WTC11 (cell line): Measurements from ENCODE around the gene BLNK. TPM values are rescaled to one million over a fixed set of nuclear protein-coding genes. Genes with fewer than 3 reads are reported as not detected.

Source experiments
- ATAC-seq: fragments of 200-7000 bp; cut with Tn5 transposase; 2 replicates; pipeline ENCODE4 v1.10.0; 2021; ENCODE audit warnings: mild to moderate bottlenecking, moderate library complexity
- CTCF ChIA-PET: fragments of 300-600 bp; sonication (Branson Sonifier 250); formaldehyde crosslinking; loops from one replicate; lab custom pipeline; 2021; ENCODE audit warnings: antibody characterized with exemption; lab: Charles Lee
- POLR2A ChIA-PET: fragments of 350-600 bp; sonication (Branson Sonifier 250); formaldehyde crosslinking; loops from one replicate; lab custom pipeline; 2021; ENCODE audit warnings: antibody characterized with exemption; lab: Charles Lee
- DNase-seq: peaks from one replicate; pipeline ENCODE4 v3.0.0; 2021; ENCODE audit warnings: low spot score
- H3K27ac Mint-ChIP-seq: 2 replicates; pipeline ENCODE4 v1.8.0; 2021; ENCODE audit warnings: mixed read lengths
- H3K27me3 Mint-ChIP-seq: 2 replicates; pipeline ENCODE4 v1.8.0; 2021; ENCODE audit warnings: low read depth, mild to moderate bottlenecking, moderate library complexity, mixed read lengths
- H3K36me3 Mint-ChIP-seq: 2 replicates; pipeline ENCODE4 v1.8.0; 2021; ENCODE audit warnings: mixed read lengths
- H3K4me1 Mint-ChIP-seq: 2 replicates; pipeline ENCODE4 v1.8.0; 2022; ENCODE audit warnings: mixed read lengths
- H3K4me3 Mint-ChIP-seq: 2 replicates; pipeline ENCODE4 v1.8.0; 2021; ENCODE audit warnings: mild to moderate bottlenecking, moderate library complexity, mixed read lengths
- H3K9me3 Mint-ChIP-seq: 2 replicates; pipeline ENCODE4 v1.8.0; 2021; ENCODE audit warnings: mixed read lengths
- CREB1 ChIP-seq: sonication (generic); formaldehyde crosslinking; IDR thresholded peaks from 2 replicates; pipeline ENCODE4 v1.8.0; 2023; ENCODE audit warnings: mild to moderate bottlenecking, missing genetic modification reagents
- ETV6 ChIP-seq: sonication (generic); formaldehyde crosslinking; IDR thresholded peaks from 2 replicates; pipeline ENCODE4 v1.8.1; 2022; ENCODE audit warnings: mild to moderate bottlenecking, missing genetic modification reagents
- FOXJ3 ChIP-seq: sonication (generic); formaldehyde crosslinking; IDR thresholded peaks from 2 replicates; pipeline ENCODE4 v1.9.0; 2021; ENCODE audit warnings: missing genetic modification reagents, mild to moderate bottlenecking, borderline replicate concordance
- FOXP1 ChIP-seq: sonication (generic); formaldehyde crosslinking; IDR thresholded peaks from 2 replicates; pipeline ENCODE4 v1.8.0; 2022; ENCODE audit warnings: missing genetic modification reagents, mild to moderate bottlenecking, moderate library complexity, borderline replicate concordance
- GTF2I ChIP-seq: fragments of 250-450 bp; sonication (Bioruptor Pico); conservative IDR thresholded peaks from 2 replicates; pipeline ENCODE4 v1.4.0; 2021; ENCODE audit warnings: mild to moderate bottlenecking
- MXD4 ChIP-seq: fragments of 250-450 bp; sonication (Bioruptor Pico); IDR thresholded peaks from 2 replicates; pipeline ENCODE4 v1.8.0; 2021; ENCODE audit warnings: mild to moderate bottlenecking, moderate library complexity, borderline replicate concordance
- NFE2L1 ChIP-seq: sonication (generic); formaldehyde crosslinking; IDR thresholded peaks from 2 replicates; pipeline ENCODE4 v1.8.1; 2023; ENCODE audit warnings: missing genetic modification reagents
- SMAD3 ChIP-seq: sonication (generic); formaldehyde crosslinking; IDR thresholded peaks from 2 replicates; pipeline ENCODE4 v1.8.0; 2022; ENCODE audit warnings: missing genetic modification reagents, mild to moderate bottlenecking, borderline replicate concordance
- SMAD4 ChIP-seq: sonication (generic); formaldehyde crosslinking; IDR thresholded peaks from 2 replicates; pipeline ENCODE4 v1.8.0; 2022; ENCODE audit warnings: mild to moderate bottlenecking, missing genetic modification reagents
- ZNF121 ChIP-seq: sonication (generic); formaldehyde crosslinking; IDR thresholded peaks from 2 replicates; pipeline ENCODE4 v1.8.0; 2023; ENCODE audit warnings: missing genetic modification reagents
- ZNF396 ChIP-seq: fragments of 250-450 bp; sonication (Bioruptor Pico); IDR thresholded peaks from 2 replicates; pipeline ENCODE4 v1.8.0; 2021; ENCODE audit warnings: mild to moderate bottlenecking, moderate library complexity, borderline replicate concordance
- total RNA-seq: library from RNA; stranded (reverse); gene quantifications from 3 replicates; pipeline ENCODE4 v1.2.3, GENCODE V29; 2021
- TF ChIP-seq, protein P1 (sequence below): sonication (generic); formaldehyde crosslinking; IDR thresholded peaks from 2 replicates; pipeline ENCODE4 v1.8.0; 2023; ENCODE audit warnings: missing genetic modification reagents
- TF ChIP-seq, protein P2 (sequence below): sonication (generic); formaldehyde crosslinking; IDR thresholded peaks from 2 replicates; pipeline ENCODE4 v1.8.1; 2022; ENCODE audit warnings: low read depth, mild to moderate bottlenecking, moderate library complexity, missing genetic modification reagents, borderline replicate concordance
- TF ChIP-seq, protein P3 (sequence below): fragments of 250-450 bp; sonication (Bioruptor Pico); IDR thresholded peaks from 2 replicates; pipeline ENCODE4 v1.9.0; 2021; ENCODE audit warnings: mild to moderate bottlenecking
- TF ChIP-seq, protein P4 (sequence below): sonication (generic); formaldehyde crosslinking; IDR thresholded peaks from 2 replicates; pipeline ENCODE4 v1.8.1; 2023; ENCODE audit warnings: mild to moderate bottlenecking, moderate library complexity, missing genetic modification reagents
- TF ChIP-seq, protein P5 (sequence below): sonication (generic); formaldehyde crosslinking; IDR thresholded peaks from 2 replicates; pipeline ENCODE4 v1.8.0; 2023; ENCODE audit warnings: mild to moderate bottlenecking, missing genetic modification reagents
- TF ChIP-seq, protein P6 (sequence below): sonication (generic); formaldehyde crosslinking; conservative IDR thresholded peaks from 2 replicates; pipeline ENCODE4 v1.8.1; 2023; ENCODE audit warnings: mild to moderate bottlenecking, low read depth, missing genetic modification reagents, moderate library complexity
- TF ChIP-seq, protein P7 (sequence below): sonication (generic); formaldehyde crosslinking; IDR thresholded peaks from 2 replicates; pipeline ENCODE4 v1.8.0; 2022; ENCODE audit warnings: missing genetic modification reagents
- TF ChIP-seq, protein P8 (sequence below): fragments of 250-450 bp; sonication (Bioruptor Pico); IDR thresholded peaks from 2 replicates; pipeline ENCODE4 v2.1.2; 2022; ENCODE audit warnings: mild to moderate bottlenecking, moderate library complexity
- TF ChIP-seq, protein P9 (sequence below): sonication (generic); formaldehyde crosslinking; IDR thresholded peaks from 2 replicates; pipeline ENCODE4 v1.8.1; 2022; ENCODE audit warnings: low read depth, missing genetic modification reagents, borderline replicate concordance

The BLNK gene
- total RNA-seq, 1 experiment from 2014 or later, result not detected

DNA sequence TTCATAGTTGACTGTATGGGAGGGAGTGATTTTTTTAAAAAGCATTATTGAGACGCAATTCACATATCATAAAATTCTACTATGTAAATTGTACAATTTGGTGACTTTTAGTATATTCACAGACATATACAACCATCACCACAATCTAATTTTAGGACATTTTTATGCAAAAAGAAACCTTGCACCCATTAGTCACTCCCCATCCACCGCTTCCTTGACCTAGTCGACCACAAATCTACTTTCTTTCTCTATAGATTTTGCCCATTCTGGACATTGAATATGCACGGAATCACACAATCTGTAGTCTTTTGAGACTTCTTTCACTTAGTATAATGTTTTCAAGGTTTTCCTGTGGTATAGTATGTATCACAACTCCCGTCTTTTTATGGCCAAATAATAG is 54.6 kb downstream of the BLNK start:
- ChIA-PET POLR2A (no interaction called here), CTCF (no interaction called here)
- Mint-ChIP-seq H3K9me3 (no peaks in the 10 kb centered on the region), H3K4me1 (peaks cover 15% of the 10 kb centered on the region), H3K4me3 (no peak overlapping the region), H3K36me3 (no peaks in the 10 kb centered on the region), H3K27ac (no peak overlapping the region), H3K27me3 (no peaks in the 10 kb centered on the region)
- DNase-seq (no peak), ATAC-seq (no peak)
- TF ChIP-seq, protein P1, sequence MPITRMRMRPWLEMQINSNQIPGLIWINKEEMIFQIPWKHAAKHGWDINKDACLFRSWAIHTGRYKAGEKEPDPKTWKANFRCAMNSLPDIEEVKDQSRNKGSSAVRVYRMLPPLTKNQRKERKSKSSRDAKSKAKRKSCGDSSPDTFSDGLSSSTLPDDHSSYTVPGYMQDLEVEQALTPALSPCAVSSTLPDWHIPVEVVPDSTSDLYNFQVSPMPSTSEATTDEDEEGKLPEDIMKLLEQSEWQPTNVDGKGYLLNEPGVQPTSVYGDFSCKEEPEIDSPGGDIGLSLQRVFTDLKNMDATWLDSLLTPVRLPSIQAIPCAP, result no peak
- TF ChIP-seq ZNF396 (CRISPR knock-in tag) (no peak), ETV6 (CRISPR knock-in tag) (no peak), NFE2L1 (no peak), SMAD3 (CRISPR knock-in tag) (no peak), CREB1 (CRISPR knock-in tag) (no peak), MXD4 (CRISPR knock-in tag) (no peak), GTF2I (no peak), SMAD4 (CRISPR knock-in tag) (no peak), FOXJ3 (CRISPR knock-in tag) (no peak), ZNF121 (CRISPR knock-in tag) (no peak), FOXP1 (CRISPR knock-in tag) (no peak)
- TF ChIP-seq, protein P2, sequence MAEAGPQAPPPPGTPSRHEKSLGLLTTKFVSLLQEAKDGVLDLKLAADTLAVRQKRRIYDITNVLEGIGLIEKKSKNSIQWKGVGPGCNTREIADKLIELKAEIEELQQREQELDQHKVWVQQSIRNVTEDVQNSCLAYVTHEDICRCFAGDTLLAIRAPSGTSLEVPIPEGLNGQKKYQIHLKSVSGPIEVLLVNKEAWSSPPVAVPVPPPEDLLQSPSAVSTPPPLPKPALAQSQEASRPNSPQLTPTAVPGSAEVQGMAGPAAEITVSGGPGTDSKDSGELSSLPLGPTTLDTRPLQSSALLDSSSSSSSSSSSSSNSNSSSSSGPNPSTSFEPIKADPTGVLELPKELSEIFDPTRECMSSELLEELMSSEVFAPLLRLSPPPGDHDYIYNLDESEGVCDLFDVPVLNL (CRISPR knock-in tag), result no peak
- TF ChIP-seq, protein P3, sequence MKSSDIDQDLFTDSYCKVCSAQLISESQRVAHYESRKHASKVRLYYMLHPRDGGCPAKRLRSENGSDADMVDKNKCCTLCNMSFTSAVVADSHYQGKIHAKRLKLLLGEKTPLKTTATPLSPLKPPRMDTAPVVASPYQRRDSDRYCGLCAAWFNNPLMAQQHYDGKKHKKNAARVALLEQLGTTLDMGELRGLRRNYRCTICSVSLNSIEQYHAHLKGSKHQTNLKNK (CRISPR knock-in tag), result no peak
- TF ChIP-seq, protein P4, sequence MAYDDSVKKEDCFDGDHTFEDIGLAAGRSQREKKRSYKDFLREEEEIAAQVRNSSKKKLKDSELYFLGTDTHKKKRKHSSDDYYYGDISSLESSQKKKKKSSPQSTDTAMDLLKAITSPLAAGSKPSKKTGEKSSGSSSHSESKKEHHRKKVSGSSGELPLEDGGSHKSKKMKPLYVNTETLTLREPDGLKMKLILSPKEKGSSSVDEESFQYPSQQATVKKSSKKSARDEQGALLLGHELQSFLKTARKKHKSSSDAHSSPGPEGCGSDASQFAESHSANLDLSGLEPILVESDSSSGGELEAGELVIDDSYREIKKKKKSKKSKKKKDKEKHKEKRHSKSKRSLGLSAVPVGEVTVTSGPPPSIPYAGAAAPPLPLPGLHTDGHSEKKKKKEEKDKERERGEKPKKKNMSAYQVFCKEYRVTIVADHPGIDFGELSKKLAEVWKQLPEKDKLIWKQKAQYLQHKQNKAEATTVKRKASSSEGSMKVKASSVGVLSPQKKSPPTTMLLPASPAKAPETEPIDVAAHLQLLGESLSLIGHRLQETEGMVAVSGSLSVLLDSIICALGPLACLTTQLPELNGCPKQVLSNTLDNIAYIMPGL (CRISPR knock-in tag), result no peak
- TF ChIP-seq, protein P5, sequence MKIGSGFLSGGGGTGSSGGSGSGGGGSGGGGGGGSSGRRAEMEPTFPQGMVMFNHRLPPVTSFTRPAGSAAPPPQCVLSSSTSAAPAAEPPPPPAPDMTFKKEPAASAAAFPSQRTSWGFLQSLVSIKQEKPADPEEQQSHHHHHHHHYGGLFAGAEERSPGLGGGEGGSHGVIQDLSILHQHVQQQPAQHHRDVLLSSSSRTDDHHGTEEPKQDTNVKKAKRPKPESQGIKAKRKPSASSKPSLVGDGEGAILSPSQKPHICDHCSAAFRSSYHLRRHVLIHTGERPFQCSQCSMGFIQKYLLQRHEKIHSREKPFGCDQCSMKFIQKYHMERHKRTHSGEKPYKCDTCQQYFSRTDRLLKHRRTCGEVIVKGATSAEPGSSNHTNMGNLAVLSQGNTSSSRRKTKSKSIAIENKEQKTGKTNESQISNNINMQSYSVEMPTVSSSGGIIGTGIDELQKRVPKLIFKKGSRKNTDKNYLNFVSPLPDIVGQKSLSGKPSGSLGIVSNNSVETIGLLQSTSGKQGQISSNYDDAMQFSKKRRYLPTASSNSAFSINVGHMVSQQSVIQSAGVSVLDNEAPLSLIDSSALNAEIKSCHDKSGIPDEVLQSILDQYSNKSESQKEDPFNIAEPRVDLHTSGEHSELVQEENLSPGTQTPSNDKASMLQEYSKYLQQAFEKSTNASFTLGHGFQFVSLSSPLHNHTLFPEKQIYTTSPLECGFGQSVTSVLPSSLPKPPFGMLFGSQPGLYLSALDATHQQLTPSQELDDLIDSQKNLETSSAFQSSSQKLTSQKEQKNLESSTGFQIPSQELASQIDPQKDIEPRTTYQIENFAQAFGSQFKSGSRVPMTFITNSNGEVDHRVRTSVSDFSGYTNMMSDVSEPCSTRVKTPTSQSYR (CRISPR knock-in tag), result no peak
- TF ChIP-seq, protein P6, sequence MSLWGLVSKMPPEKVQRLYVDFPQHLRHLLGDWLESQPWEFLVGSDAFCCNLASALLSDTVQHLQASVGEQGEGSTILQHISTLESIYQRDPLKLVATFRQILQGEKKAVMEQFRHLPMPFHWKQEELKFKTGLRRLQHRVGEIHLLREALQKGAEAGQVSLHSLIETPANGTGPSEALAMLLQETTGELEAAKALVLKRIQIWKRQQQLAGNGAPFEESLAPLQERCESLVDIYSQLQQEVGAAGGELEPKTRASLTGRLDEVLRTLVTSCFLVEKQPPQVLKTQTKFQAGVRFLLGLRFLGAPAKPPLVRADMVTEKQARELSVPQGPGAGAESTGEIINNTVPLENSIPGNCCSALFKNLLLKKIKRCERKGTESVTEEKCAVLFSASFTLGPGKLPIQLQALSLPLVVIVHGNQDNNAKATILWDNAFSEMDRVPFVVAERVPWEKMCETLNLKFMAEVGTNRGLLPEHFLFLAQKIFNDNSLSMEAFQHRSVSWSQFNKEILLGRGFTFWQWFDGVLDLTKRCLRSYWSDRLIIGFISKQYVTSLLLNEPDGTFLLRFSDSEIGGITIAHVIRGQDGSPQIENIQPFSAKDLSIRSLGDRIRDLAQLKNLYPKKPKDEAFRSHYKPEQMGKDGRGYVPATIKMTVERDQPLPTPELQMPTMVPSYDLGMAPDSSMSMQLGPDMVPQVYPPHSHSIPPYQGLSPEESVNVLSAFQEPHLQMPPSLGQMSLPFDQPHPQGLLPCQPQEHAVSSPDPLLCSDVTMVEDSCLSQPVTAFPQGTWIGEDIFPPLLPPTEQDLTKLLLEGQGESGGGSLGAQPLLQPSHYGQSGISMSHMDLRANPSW (CRISPR knock-in tag), result no peak
- TF ChIP-seq, protein P7, sequence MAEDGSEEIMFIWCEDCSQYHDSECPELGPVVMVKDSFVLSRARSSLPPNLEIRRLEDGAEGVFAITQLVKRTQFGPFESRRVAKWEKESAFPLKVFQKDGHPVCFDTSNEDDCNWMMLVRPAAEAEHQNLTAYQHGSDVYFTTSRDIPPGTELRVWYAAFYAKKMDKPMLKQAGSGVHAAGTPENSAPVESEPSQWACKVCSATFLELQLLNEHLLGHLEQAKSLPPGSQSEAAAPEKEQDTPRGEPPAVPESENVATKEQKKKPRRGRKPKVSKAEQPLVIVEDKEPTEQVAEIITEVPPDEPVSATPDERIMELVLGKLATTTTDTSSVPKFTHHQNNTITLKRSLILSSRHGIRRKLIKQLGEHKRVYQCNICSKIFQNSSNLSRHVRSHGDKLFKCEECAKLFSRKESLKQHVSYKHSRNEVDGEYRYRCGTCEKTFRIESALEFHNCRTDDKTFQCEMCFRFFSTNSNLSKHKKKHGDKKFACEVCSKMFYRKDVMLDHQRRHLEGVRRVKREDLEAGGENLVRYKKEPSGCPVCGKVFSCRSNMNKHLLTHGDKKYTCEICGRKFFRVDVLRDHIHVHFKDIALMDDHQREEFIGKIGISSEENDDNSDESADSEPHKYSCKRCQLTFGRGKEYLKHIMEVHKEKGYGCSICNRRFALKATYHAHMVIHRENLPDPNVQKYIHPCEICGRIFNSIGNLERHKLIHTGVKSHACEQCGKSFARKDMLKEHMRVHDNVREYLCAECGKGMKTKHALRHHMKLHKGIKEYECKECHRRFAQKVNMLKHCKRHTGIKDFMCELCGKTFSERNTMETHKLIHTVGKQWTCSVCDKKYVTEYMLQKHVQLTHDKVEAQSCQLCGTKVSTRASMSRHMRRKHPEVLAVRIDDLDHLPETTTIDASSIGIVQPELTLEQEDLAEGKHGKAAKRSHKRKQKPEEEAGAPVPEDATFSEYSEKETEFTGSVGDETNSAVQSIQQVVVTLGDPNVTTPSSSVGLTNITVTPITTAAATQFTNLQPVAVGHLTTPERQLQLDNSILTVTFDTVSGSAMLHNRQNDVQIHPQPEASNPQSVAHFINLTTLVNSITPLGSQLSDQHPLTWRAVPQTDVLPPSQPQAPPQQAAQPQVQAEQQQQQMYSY, result no peak
- TF ChIP-seq, protein P8, sequence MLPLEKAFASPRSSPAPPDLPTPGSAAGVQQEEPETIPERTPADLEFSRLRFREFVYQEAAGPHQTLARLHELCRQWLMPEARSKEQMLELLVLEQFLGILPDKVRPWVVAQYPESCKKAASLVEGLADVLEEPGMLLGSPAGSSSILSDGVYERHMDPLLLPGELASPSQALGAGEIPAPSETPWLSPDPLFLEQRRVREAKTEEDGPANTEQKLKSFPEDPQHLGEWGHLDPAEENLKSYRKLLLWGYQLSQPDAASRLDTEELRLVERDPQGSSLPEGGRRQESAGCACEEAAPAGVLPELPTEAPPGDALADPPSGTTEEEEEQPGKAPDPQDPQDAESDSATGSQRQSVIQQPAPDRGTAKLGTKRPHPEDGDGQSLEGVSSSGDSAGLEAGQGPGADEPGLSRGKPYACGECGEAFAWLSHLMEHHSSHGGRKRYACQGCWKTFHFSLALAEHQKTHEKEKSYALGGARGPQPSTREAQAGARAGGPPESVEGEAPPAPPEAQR, result no peak
- TF ChIP-seq, protein P9, sequence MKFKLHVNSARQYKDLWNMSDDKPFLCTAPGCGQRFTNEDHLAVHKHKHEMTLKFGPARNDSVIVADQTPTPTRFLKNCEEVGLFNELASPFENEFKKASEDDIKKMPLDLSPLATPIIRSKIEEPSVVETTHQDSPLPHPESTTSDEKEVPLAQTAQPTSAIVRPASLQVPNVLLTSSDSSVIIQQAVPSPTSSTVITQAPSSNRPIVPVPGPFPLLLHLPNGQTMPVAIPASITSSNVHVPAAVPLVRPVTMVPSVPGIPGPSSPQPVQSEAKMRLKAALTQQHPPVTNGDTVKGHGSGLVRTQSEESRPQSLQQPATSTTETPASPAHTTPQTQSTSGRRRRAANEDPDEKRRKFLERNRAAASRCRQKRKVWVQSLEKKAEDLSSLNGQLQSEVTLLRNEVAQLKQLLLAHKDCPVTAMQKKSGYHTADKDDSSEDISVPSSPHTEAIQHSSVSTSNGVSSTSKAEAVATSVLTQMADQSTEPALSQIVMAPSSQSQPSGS (CRISPR knock-in tag), result no peak
- TF ChIP-seq, all 79 proteins: peak for 0
